HG03066 (cell line): ENCODE measurements around the gene GPR42.
"Not testable (repeated sequence)": the region's sequence is repeated elsewhere in the genome, so short reads cannot be mapped to it uniquely, and the experiment has no call there.

ENCODE experiments used
- ATAC-seq: cut with Tn5 transposase; IDR thresholded peaks from one replicate; pipeline ENCODE4 v1.9.1; 2021; ENCODE audit warnings: low read depth; ENCODE audit not compliant: unreplicated experiment

GPR42 gene

GRCh38 chr19:35362261-35363000 is 8.4 kb upstream of the GPR42 start:
- no peak for ATAC-seq

DNA sequence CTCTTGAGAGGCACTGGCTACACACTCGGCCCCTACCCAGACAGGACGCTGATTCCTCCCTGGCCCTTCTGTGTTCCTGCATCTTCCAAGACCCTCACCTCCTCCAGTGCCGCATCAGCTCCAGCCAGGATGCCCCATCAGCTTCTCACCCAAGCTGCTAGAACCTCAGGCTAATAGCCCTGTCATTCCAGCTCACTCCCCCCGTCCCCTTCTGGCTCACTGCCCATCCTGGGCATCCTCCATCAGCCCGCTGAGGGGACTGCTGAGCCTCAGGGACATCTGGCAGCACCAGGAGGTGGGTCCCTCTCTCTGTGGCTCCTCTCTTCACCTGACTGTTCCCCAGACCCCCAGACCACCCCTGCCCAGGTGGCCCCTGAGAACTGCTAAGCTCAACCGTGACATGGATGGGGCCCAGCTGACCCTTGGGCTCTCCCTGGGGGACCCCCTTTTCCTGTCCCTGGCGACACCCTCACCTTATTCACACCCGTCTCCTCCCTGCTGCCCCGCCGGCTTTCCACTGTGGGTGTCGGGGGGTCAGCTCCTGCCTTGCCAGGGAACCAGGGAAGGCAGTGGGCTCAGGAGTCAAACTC is 7.8 kb upstream of the GPR42 start:
- no peak for ATAC-seq

DNA sequence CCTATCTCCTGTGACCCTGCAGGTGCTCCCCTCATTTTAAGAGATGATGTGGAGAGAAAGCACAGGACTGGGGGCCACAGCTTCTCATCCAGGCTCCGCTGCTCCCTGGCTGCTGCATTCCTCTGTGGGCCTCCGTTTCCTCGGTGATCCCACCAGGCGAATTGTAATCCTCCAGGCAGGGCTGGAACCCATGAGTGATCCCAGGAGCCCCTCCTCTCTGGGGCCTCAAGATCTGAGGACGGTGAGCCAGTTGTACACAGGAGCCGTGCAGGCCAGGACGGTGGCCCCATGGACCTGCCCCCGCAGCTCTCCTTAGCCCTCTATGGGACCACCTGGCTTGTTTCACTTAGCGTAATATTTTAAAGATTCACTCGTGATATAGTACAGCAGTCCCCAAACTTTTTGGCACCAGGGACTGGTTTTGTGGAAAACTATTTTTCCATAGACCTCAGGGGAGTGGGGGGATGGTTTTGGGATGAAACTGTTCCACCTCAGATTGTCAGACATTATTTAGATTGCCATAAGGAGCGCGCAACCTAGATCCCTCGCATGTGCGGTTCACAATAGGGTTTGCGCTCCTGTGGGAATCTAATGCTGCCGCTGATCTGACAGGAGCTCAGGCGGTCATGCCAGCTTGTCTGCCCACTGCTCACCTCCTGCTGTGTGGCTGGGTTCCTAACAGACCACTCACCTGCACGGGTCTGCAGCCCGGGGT is 7.0 kb upstream of the GPR42 start:
- ATAC-seq: no peak

DNA sequence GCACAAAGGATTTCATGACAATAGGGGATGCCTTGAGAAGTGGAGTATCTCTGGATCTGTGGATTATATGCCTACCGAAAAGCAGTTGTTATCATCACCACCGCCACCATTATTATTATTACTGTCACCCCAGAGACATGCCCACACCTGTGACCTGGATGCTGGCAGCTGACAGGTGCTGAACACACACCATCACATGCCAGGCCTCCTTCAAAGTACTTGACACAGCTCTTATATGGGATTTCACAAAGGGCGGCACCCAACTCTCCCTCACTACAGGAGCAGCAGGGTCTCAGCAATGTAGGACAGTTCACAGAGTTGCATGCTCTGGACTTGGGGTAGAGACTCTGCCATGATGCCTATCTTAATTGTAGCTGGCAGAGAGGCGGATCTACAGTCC is 5.6 kb upstream of the GPR42 start:
- ATAC-seq: no peak

GRCh38 chr19:35368378-35368777 is 2.5 kb upstream of the GPR42 start:
- no peak for ATAC-seq

DNA sequence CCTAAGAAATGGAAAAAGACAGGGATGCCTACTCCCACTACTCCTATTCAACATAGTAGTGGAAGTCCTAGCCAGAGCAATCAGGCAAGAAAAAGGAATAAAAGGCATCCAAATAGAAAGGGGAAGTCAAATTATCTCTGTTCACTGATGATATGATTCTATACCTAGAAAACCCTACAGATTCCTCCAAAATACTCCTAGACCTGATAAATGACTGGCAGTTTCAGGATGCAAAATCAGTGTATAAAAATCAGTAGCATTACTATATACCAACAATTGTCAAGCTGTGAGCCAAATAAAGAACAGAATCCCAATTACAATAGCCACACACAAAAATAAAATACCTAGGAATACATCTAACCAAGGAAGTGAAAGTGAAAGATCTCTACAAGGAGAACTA is 1.3 kb upstream of the GPR42 start:
- ATAC-seq: no peak

DNA sequence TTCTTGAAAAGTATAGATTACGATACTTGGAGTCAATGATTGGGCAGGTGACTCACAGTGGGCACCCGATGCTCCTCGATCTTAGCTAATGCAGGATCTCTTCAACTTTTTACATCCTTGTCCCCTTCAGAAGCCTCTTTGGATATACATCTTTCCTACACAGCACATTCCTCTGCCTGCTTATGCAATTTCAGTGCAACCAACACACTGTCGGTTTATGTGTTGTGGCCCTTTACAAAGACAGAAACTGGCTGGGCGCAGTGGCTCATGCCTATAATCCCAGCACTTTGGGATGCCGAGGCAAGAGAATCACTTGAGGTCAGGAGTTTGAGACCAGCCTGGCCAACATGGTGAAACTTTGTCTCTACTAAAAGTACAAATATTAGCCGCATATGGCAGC is 2.6 kb downstream of the GPR42 start:
- no peak for ATAC-seq

DNA sequence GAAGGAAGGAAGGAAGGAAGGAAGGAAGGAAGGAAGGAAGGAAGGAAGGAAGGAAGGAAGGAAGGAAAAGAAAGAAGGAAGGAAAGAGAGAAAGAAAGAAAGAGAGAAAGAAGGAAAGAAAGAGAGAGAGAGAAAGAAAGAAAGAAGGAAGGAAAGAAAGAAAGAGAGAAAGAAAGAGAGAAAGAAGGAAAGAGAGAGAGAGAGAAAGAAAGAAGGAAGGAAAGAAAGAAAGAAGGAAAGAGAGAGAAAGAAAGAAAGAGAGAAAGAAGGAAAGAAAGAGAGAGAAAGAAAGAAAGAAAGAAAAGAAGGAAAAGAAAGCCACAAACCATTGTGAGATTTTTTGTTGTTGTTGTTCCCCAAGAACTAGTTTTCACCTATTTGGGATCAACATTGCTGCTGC is 3.2 kb downstream of the GPR42 start:
- ATAC-seq: not testable (repeated sequence)

- ATAC-seq: no peak
Measured at GRCh38 chr19:35375505-35376307, 4.8 kb downstream of the GPR42 start.

- no peak for ATAC-seq
Measured at GRCh38 chr19:35377656-35378055, 6.8 kb downstream of the GPR42 start.

- ATAC-seq: no peak
Measured at GRCh38 chr19:35378356-35378755, 7.5 kb downstream of the GPR42 start.

DNA sequence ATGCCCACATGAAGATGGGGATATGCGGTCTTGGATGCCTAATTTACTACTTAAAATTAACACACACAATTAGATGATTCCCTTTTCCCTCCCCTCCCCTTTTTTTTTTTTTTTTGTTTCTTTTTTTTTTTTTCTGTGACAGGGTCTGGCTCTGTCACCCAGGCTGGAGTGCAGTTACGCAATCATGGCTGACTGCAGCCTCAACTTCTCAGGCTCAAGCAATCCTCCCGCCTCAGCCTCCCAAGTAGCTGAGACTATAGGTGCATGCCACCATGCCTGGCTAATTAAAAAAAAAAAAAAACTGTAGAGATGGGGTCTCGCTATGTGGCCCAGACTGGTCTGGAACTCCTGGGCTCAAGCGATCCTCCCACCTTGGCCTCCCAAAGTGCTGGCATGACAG is 8.7 kb downstream of the GPR42 start:
- ATAC-seq: not testable (repeated sequence)

DNA sequence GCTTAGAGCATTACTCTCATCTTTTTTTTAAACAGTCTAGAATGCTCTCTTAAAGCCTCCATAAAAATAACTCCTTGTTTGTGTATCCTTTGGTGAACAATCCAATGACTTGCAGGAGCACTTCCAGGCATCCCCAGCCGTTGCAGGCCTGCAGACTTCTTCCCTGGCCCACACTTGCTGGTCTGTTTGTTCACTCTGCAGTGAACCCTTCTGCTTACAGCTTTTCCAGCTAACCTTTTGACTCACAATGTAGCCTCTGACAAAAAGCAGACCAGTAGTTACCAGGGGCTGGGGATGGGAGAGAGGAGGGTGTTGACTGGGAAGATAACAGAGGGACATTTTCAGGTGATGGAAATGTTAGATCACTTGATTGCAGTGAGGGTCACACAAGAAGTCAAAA is 9.1 kb downstream of the GPR42 start:
- ATAC-seq: no peak

DNA sequence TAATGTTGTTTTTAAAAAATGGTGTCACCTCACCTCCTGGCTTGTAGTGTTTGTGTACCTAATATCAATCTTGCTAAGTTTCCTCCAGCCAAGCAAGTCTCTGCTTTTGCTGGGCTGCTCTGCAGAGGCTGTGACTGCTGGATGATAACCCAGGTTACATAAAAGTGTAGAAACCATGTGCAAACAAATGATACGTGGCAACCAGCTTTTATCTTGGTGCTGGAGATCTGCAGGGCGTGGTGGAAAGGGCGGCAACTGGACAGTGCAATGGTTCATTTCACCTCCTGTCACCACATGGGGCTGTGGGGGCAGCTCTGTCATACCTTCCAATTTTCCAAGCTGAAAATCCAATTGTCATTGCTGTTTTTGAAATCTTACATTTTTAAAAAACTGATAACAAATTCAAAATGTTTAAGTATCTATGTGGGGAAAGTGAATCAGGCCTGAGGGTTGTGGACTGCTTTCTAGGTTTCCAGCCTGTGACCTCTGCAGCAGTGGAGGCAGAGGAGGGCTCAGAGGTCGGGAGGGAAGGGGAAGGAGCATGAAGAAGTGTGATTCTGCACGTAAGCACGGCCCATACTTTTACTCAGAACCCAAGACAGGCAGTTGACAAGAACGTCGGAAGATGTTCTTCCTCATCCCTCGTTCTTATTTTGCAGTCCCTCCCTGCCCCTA is 9.7 kb downstream of the GPR42 start:
- ATAC-seq: no peak

- no peak for ATAC-seq
Measured at GRCh38 chr19:35381318-35381717, 10.4 kb downstream of the GPR42 start.

- no peak for ATAC-seq
Measured at GRCh38 chr19:35381926-35382325, 11.1 kb downstream of the GPR42 start.

GRCh38 chr19:35383536-35383935 is 12.7 kb downstream of the GPR42 start:
- no peak for ATAC-seq

DNA sequence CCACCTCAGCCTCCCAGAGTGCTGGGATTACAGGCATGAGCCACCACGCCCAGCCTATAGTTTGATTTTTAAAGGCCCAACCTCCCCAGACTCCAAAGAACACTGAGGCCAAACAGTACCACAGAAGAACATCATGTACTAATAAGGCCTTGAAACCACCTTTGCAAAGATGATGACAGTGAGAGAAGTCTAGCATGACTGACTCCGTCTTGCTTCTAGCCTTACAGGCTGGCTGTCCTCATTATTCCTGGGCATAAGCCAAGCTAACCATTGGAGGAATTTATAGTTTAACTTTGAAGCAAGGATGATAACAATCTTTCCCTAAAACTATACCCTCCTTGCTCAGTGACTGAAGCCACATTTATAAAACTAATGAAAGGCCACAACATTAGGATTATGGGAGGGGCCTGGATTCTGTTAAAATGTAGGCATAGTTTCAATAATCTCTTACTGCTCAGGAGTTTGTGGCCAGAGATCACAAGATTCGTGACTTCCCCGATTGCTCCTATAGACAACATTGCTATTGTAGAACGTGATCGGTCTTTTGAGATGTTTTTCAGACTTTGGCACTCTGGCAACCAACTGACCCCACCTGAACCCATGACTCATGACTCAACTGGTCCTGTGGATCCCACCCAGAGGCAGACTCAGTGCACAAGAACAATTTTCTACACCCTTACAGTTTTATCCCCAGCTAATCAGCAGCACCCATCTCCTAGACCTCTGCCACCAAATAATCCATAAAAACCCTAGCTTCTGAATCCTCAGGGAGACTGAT is 17.6 kb downstream of the GPR42 start:
- no peak for ATAC-seq

- ATAC-seq: no peak
Measured at GRCh38 chr19:35389192-35389861, 18.5 kb downstream of the GPR42 start.
